ENCODE results near the gene GRHL1. TPM values are rescaled to one million over a fixed set of nuclear protein-coding genes. Genes with fewer than 3 reads are reported as not detected.

Gene GRHL1
- total RNA-seq, 4 donors from 2014 or later, result 1.3 to 6.6 (median 1.5) TPM; not detected in 1

GRCh38 chr2:10017313-10017941 is 65.9 kb downstream of the GRHL1 start:
- TF ChIP-seq CTCF (IDR thresholded peaks at IDR 0.05), result no peak
- no peak for TF ChIP-seq POLR2A (IDR thresholded peaks at IDR 0.05)
- Histone ChIP-seq H3K4me3 (no peak overlapping the region), H3K36me3 (no peaks in the 10 kb centered on the region), H3K27ac (no peak overlapping the region), H3K27me3 (no peaks in the 10 kb centered on the region), H3K4me1 (no peaks in the 10 kb centered on the region), H3K9me3 (no peaks in the 10 kb centered on the region)
- DNase-seq, result no peak

DNA sequence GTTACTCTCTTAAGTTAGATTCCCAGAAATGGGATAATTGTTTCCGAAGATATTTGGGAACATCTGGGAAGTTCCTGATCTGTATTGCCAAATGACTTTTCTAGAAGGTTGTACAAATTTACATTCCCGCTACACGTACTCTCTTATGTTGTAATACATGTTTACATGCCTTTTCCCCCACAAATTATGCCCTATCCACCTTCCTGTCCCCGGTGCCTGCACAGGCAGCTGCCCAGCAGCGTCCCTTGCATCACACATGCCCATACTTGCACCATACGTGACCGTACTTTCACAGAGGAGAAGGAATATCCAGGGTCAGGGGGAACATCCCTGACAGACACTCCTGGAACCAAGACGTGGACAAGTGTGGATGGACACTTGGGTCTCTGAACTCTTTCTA is 67.7 kb downstream of the GRHL1 start:
- no peak for DNase-seq
- TF ChIP-seq POLR2A (IDR thresholded peaks at IDR 0.05) (no peak), CTCF (IDR thresholded peaks at IDR 0.05) (no peak)
- Histone ChIP-seq H3K9me3 (no peaks in the 10 kb centered on the region), H3K27ac (no peak overlapping the region), H3K4me3 (no peak overlapping the region), H3K36me3 (no peaks in the 10 kb centered on the region), H3K4me1 (no peaks in the 10 kb centered on the region), H3K27me3 (no peaks in the 10 kb centered on the region)

GRCh38 chr2:10019602-10020400 is 68.3 kb downstream of the GRHL1 start:
- Histone ChIP-seq H3K36me3 (no peaks in the 10 kb centered on the region), H3K4me1 (no peaks in the 10 kb centered on the region), H3K4me3 (no peak overlapping the region), H3K27me3 (no peaks in the 10 kb centered on the region), H3K27ac (no peak overlapping the region), H3K9me3 (no peaks in the 10 kb centered on the region)
- TF ChIP-seq CTCF (IDR thresholded peaks at IDR 0.05), result no peak
- no peak for TF ChIP-seq POLR2A (IDR thresholded peaks at IDR 0.05)
- DNase-seq, result no peak

DNA sequence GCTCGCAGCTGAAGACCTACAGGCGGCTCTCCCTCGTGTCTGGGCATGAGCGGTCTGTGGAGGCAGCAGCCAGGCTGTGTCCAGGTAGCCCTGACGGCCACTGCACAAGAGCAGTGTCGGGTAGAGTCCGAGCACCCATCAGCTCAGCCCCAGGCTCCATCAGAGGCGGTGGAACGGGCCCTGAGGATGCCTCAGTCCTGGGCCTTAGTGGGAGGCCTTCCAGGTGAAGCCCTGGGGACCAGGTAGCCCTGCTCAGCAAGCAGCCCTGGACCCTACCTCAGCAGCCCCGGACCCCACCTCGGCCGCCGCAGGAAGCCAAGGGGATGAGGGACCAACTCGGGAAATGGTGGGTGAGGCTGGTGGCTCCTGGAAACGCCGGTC is 70.5 kb downstream of the GRHL1 start:
- no peak overlapping the region for H3K27ac ChIP-seq
- H3K4me1 ChIP-seq, result no peaks in the 10 kb centered on the region
- no peaks in the 10 kb centered on the region for H3K36me3 ChIP-seq
- no peak for DNase-seq
- no peak overlapping the region for H3K4me3 ChIP-seq
- H3K9me3 ChIP-seq, result no peaks in the 10 kb centered on the region
- no peaks in the 10 kb centered on the region for H3K27me3 ChIP-seq
- no peak for TF ChIP-seq CTCF (IDR thresholded peaks at IDR 0.05)
- no peak for TF ChIP-seq POLR2A (IDR thresholded peaks at IDR 0.05)

DNA sequence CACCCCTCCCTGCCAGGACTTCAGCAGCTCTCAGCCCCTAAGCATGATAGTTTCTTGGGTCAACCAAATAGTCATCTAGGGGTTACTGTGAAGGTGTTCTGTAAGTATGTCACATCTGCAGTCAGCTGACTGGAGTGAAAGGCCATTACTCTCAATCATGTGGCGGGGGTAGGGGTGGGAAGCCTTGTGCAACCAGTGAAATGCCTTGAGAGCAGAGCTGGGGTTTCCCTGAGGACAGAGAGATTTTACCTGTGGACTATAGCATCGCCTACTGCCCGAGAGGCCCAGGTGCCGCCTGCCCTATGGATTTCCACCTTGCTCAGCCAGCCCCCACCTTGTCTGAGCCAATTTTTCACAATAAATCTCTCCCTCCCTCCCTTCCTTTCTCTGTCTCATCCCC is 71.0 kb downstream of the GRHL1 start:
- Histone ChIP-seq H3K27me3 (no peaks in the 10 kb centered on the region), H3K27ac (no peak overlapping the region), H3K4me3 (no peak overlapping the region), H3K4me1 (no peaks in the 10 kb centered on the region), H3K36me3 (no peaks in the 10 kb centered on the region), H3K9me3 (no peaks in the 10 kb centered on the region)
- TF ChIP-seq CTCF (IDR thresholded peaks at IDR 0.05) (no peak), POLR2A (IDR thresholded peaks at IDR 0.05) (no peak)
- DNase-seq, result no peak
